ENCODE measurements around the gene ANKRD55. TPM values are rescaled to one million over a fixed set of nuclear protein-coding genes. Genes with fewer than 3 reads are reported as not detected.
"Not testable (repeated sequence)": the region's sequence is repeated elsewhere in the genome, so short reads cannot be mapped to it uniquely, and the experiment has no call there.

ANKRD55 gene
- total and polyA plus RNA-seq, 2 donors (not counting 3 experiments of a cell fraction or from before 2014, with no cell fraction given), result 1.4 to 2.1 TPM

DNA sequence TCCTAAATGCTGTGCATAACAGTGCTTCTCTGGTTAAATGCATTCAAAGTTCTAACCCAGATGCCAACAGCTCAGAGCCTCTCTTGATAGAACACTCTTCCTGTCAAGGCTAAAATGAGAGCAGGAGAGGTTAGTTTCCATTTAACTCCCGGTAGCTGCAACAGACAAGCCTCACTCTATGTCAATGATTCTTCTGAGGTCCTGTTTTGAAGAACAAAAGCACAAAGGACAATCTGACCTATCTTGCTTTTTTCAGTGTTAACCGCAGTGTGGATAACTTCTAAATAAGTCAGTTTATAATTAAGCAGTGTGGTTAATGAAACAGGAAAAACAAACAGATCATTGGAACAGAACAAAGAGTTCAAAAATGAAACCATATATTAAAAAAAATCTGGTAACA, 80.7 kb downstream of the ANKRD55 start:
- Histone ChIP-seq H3K4me2 (ENCODE audit: insufficient read depth, low read length) (no peak overlapping the region), H3K36me3 (ENCODE audit: control insufficient read depth in 2 of 2, extremely low read depth in 1 of 2, insufficient read depth in 2 of 2, low read length in 2 of 2) (no peaks in the 10 kb centered on the region), H2AFZ (ENCODE audit: low read depth, low read length) (peak overlapping the region; percentile 55), H3K9ac (replicated peaks; ENCODE audit: extremely low read depth, insufficient read depth, low read length) (peak overlapping the region; percentile 33), H3K27ac (ENCODE audit: insufficient read depth, low read depth, low read length) (no peak overlapping the region), H3K4me1 (ENCODE audit: control insufficient read depth, extremely low read depth, insufficient read depth, low read length) (no peaks in the 10 kb centered on the region), H3K9me3 (replicated peaks; ENCODE audit: control insufficient read depth, insufficient read depth, low read length) (no peaks in the 10 kb centered on the region), H3K9me1 (replicated peaks; ENCODE audit: control insufficient read depth, extremely low read depth, insufficient read depth, low read length) (no peaks in the 10 kb centered on the region), H3K79me2 (ENCODE audit: control insufficient read depth, insufficient read depth, low read length) (no peaks in the 10 kb centered on the region), H3K4me3 (replicated peaks in 1 of 3; ENCODE audit: insufficient read depth in 1 of 3, low read depth in 1 of 3, low read length in 3 of 3) (no peak overlapping the region), H4K20me1 (replicated peaks; ENCODE audit: control insufficient read depth, extremely low read depth, insufficient read depth, low read length) (no peaks in the 10 kb centered on the region), H3K27me3 (ENCODE audit: control insufficient read depth in 2 of 2, insufficient read depth in 2 of 2, low read length in 2 of 2) (no peaks in the 10 kb centered on the region)
- no TSS peak for BruUV-seq (replicated peaks)
- DNase-seq (ENCODE audit: low read depth, low spot score) (peak; percentile 48), FAIRE-seq (peak; percentile 70)
- no peak for TF ChIP-seq POLR2AphosphoS5 (IDR thresholded peaks at IDR 0.05; ENCODE audit: insufficient read depth, low read depth, low read length)
- no peak for TF ChIP-seq MYC (IDR thresholded peaks at IDR 0.05; ENCODE audit: low read depth, low read length)
- no peak for TF ChIP-seq GATA2 (IDR thresholded peaks at IDR 0.05; ENCODE audit: insufficient read depth, insufficient read length, low read depth, low read length)
- intact Hi-C loops (cut with micrococcal nuclease), result no loop called here
- ChIA-PET POLR2A (no interaction called here), CTCF (interaction anchor here (0.6 to 1.5 kb wide), 3 partner anchors 11 to 216 kb away, joined by 3 read pairs; no protein-coding TSS in a partner anchor)
- dilution Hi-C loops (cut with MboI; ENCODE audit: extremely low pct_ligation_motif_present, low sequenced_read_pairs), result no loop called here

DNA sequence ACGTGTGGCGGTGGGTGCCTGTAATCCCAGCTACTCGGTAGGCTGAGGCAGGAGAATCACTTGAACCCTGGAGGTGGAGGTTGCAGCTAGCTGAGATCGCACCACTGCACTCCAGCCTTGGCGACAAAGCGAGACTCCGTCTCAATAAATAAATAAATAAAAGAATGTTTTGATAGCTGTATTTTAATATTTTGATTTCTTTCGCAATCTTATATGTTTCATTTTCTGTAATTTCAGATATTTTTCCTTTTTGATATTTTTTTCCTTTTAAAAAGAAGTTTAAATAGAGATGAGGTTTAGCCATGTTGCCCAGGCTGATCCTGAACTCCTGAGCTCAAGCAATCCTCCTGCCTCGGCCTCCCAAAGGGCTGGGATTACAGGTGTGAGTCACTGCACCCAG, 82.4 kb downstream of the ANKRD55 start:
- CTCF ChIA-PET, result not testable (repeated sequence)

More for the DNA sequence above, 82.4 kb downstream of the ANKRD55 start:
- H3K9me3 ChIP-seq (replicated peaks; ENCODE audit: control insufficient read depth, insufficient read depth, low read length); H3K27me3 ChIP-seq (ENCODE audit: control insufficient read depth in 2 of 2, insufficient read depth in 2 of 2, low read length in 2 of 2); H2AFZ ChIP-seq (ENCODE audit: low read depth, low read length); H3K79me2 ChIP-seq (ENCODE audit: control insufficient read depth, insufficient read depth, low read length); H4K20me1 ChIP-seq (replicated peaks; ENCODE audit: control insufficient read depth, extremely low read depth, insufficient read depth, low read length); H3K36me3 ChIP-seq (ENCODE audit: control insufficient read depth in 2 of 2, extremely low read depth in 1 of 2, insufficient read depth in 2 of 2, low read length in 2 of 2); BruUV-seq (replicated peaks); DNase-seq (ENCODE audit: low read depth, low spot score); H3K9ac ChIP-seq (replicated peaks; ENCODE audit: extremely low read depth, insufficient read depth, low read length); dilution Hi-C loops (cut with MboI; ENCODE audit: extremely low pct_ligation_motif_present, low sequenced_read_pairs); H3K27ac ChIP-seq (ENCODE audit: insufficient read depth, low read depth, low read length); H3K4me3 ChIP-seq (replicated peaks in 1 of 3; ENCODE audit: insufficient read depth in 1 of 3, low read depth in 1 of 3, low read length in 3 of 3); intact Hi-C loops (cut with micrococcal nuclease); H3K4me2 ChIP-seq (ENCODE audit: insufficient read depth, low read length); FAIRE-seq; H3K4me1 ChIP-seq (ENCODE audit: control insufficient read depth, extremely low read depth, insufficient read depth, low read length); H3K9me1 ChIP-seq (replicated peaks; ENCODE audit: control insufficient read depth, extremely low read depth, insufficient read depth, low read length); POLR2A ChIA-PET: not testable (repeated sequence)

Data from endothelial cell of umbilical vein (primary cell).